PFSK-1 (cell line): ENCODE data around the gene CEP89.

ENCODE experiments used
- FOXP2 ChIP-seq: optimal IDR thresholded peaks from 2 replicates; pipeline ENCODE3; 2011; ENCODE audit warnings: borderline replicate concordance, control low read depth, inconsistent platforms; ENCODE audit not compliant: insufficient read depth; ENCODE audit errors: extremely low read length, extremely low read depth
- POLR2AphosphoS5 ChIP-seq: IDR thresholded peaks from 2 replicates; pipeline ENCODE4 v1.6.1; 2012; ENCODE audit warnings: low read depth, mild to moderate bottlenecking, control low read depth, low read length, moderate library complexity
- SIN3A ChIP-seq: IDR thresholded peaks from 2 replicates; pipeline ENCODE4 v1.6.1; 2012; ENCODE audit warnings: mild to moderate bottlenecking, low read length, moderate library complexity, borderline replicate concordance; ENCODE audit not compliant: insufficient read depth
- TAF1 ChIP-seq: IDR thresholded peaks from 2 replicates; pipeline ENCODE4 v1.6.1; 2012; ENCODE audit warnings: low read length, control low read depth, borderline replicate concordance; ENCODE audit not compliant: insufficient read depth
- TF ChIP-seq, protein P1 (sequence below), 2 experiments: IDR thresholded peaks; 2 replicates each; pipeline versions ENCODE4 v1.6.1 to v1.8.0; 2011 to 2012; ENCODE audit warnings: low read depth in 2 of 2, low read length in 2 of 2, control low read depth in 1 of 2, inconsistent platforms in 1 of 2, mild to moderate bottlenecking in 1 of 2, moderate library complexity in 1 of 2; ENCODE audit not compliant: insufficient read depth in 1 of 2

Gene CEP89

DNA sequence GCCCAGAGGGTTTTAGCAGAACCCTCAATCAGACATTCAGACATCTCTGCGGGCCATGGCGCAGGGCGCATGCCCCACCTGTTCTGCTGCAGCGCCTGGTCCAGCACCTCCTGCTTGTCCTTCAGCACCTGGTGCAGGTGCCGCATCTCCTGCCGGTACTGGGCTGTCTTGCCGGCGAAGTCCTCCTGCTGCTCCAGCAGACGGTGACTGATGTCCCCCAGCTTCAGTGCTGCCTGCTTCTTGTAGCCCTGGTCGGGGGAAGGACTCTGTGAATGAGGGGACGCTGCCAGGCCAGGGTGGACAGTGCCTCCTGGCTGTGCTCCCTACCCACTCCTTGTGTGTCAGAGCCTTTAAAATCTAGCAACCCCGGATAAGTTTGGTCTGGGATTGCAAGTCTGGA lies 90.0 kb downstream of the CEP89 start:
- TF ChIP-seq SIN3A, result no peak
- no peak for TF ChIP-seq POLR2AphosphoS5
- no peak for TF ChIP-seq TAF1
- TF ChIP-seq, protein P1, sequence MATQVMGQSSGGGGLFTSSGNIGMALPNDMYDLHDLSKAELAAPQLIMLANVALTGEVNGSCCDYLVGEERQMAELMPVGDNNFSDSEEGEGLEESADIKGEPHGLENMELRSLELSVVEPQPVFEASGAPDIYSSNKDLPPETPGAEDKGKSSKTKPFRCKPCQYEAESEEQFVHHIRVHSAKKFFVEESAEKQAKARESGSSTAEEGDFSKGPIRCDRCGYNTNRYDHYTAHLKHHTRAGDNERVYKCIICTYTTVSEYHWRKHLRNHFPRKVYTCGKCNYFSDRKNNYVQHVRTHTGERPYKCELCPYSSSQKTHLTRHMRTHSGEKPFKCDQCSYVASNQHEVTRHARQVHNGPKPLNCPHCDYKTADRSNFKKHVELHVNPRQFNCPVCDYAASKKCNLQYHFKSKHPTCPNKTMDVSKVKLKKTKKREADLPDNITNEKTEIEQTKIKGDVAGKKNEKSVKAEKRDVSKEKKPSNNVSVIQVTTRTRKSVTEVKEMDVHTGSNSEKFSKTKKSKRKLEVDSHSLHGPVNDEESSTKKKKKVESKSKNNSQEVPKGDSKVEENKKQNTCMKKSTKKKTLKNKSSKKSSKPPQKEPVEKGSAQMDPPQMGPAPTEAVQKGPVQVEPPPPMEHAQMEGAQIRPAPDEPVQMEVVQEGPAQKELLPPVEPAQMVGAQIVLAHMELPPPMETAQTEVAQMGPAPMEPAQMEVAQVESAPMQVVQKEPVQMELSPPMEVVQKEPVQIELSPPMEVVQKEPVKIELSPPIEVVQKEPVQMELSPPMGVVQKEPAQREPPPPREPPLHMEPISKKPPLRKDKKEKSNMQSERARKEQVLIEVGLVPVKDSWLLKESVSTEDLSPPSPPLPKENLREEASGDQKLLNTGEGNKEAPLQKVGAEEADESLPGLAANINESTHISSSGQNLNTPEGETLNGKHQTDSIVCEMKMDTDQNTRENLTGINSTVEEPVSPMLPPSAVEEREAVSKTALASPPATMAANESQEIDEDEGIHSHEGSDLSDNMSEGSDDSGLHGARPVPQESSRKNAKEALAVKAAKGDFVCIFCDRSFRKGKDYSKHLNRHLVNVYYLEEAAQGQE (IDR thresholded peaks at IDR 0.05; ENCODE audit: insufficient read depth in 1 of 2, low read depth in 2 of 2, low read length in 2 of 2), result no peak
- TF ChIP-seq FOXP2, result no peak

DNA sequence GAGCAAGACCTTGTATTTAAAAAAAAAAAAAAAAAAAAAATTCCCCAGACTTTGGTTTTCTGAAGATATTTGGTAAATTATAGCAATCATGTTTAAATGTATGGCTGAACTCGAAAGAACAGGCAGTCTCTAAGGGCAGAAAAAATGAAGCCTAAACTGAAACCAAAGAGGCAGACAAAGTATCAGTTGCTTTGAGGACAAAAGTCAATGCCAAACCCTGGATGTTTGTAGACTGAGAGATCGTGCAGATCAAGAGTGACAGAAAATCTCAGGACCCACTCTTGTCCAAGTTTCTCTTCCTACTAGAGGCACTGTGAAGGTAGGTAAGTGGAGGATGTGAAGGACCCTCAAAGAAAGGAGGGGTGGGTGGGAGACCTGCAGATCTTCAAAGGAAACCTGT lies 91.1 kb downstream of the CEP89 start:
- TF ChIP-seq, protein P1 (IDR thresholded peaks at IDR 0.05; ENCODE audit: insufficient read depth in 1 of 2, low read depth in 2 of 2, low read length in 2 of 2), result no peak
- TF ChIP-seq POLR2AphosphoS5, result no peak
- no peak for TF ChIP-seq FOXP2
- TF ChIP-seq SIN3A, result no peak
- no peak for TF ChIP-seq TAF1

DNA sequence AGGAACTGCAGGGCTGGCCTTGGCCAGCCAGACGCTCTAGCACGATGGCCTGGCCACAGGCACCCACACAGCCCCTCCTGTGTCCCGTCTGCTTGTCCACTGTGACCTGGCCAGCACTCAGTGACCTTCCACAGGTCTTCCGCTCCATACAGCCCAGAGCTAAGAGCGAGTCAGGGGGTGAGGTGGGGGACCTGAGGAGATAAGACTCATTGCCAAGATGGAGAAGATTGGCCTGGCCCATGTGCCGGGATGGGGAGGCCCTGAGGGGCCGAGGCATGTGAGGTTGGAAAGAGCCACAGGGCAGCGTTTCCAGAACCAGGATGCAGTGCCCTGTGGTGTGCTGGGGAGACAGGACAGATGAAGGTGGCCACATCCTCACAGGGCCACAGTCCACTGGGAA lies 92.0 kb downstream of the CEP89 start:
- no peak for TF ChIP-seq FOXP2
- no peak for TF ChIP-seq TAF1
- no peak for TF ChIP-seq POLR2AphosphoS5
- TF ChIP-seq SIN3A, result no peak
- TF ChIP-seq, protein P1 (IDR thresholded peaks at IDR 0.05; ENCODE audit: insufficient read depth in 1 of 2, low read depth in 2 of 2, low read length in 2 of 2), result no peak

DNA sequence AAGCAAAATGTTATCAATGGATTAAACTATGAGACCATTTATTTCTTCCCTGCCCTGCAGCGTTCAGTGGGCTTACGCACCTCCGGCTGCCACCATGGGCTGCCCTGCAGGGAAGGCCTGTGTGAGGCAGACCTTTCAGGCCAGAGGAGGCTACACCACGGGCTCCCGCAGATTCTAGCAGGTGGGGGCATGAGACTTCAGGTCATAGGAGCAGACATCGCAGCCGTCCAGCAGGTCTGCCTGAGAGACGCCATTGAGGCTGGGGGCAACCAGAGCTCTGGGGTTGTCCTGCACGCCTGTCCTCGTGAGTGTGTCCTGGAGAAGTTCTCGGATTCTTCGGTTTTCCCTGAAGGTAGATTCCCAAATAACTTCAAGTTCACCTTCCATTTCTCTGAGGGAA lies 92.8 kb downstream of the CEP89 start:
- TF ChIP-seq, protein P1 (IDR thresholded peaks at IDR 0.05; ENCODE audit: insufficient read depth in 1 of 2, low read depth in 2 of 2, low read length in 2 of 2), result no peak
- TF ChIP-seq FOXP2 (no peak), POLR2AphosphoS5 (no peak), SIN3A (no peak), TAF1 (no peak)

DNA sequence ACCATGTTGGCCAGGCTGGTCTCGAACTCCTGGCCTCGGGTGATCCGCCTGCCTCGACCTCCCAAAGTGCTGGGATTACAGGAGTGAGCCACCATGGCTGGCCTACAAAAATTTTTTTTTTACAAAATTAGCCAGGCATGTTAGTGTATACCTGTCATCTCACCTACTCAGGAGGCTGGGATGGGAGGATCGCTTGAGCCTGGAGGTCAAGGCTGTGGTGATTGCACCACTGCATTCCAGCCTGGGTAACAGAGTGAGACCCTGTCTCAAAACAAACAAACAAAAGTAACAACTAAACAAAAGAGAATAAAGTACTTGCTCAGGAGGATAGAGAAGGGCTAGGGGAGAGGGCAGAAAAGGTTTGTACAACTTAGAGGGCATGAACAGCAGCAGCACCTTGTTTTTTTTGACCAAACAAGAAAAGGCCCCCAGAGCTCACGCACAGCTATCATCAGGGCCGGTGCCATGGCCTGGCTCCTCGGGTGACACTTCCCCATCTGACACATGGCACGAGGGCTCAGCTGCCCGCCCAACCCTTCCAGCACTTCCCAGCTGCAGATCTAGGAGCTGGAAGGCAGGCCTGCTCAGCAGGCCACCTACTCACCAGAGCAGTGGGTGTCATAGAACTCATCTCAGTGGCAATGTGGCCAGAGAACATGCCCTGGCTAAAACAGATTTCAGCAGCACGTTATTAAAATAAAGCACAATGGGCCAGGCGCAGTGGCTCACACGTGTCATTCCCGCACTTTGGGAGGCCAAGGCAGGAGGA lies 93.6 kb downstream of the CEP89 start:
- no peak for TF ChIP-seq POLR2AphosphoS5
